Mesothelial cell of epicardium (in vitro differentiated cells): ENCODE data around the gene CEBPE. TPM values are rescaled to one million over a fixed set of nuclear protein-coding genes. Genes with fewer than 3 reads are reported as not detected.

Experiments used
- DNase-seq, 2 experiments: peaks; one replicate each; pipeline ENCODE4 v3.0.0; 2021; ENCODE audit warnings: low spot score in 2 of 2; ENCODE audit not compliant: unreplicated experiment in 2 of 2
- H3K27ac Mint-ChIP-seq: 2 replicates; pipeline ENCODE4 v1.8.0; 2021; ENCODE audit warnings: mixed read lengths
- H3K27me3 Mint-ChIP-seq: 2 replicates; pipeline ENCODE4 v1.8.0; 2021; ENCODE audit warnings: low read depth, mixed read lengths
- H3K36me3 Mint-ChIP-seq: 2 replicates; pipeline ENCODE4 v1.8.0; 2021; ENCODE audit warnings: mixed read lengths
- H3K4me1 Mint-ChIP-seq: 2 replicates; pipeline ENCODE4 v1.8.0; 2021; ENCODE audit warnings: mixed read lengths
- H3K4me3 Mint-ChIP-seq: 2 replicates; pipeline ENCODE4 v1.8.0; 2021; ENCODE audit warnings: mild to moderate bottlenecking, moderate library complexity, mixed read lengths
- H3K9me3 Mint-ChIP-seq: 2 replicates; pipeline ENCODE4 v1.8.0; 2021; ENCODE audit warnings: mixed read lengths
- total RNA-seq: library from RNA; stranded (reverse); gene quantifications from 3 replicates; pipeline ENCODE4 v1.2.1, GENCODE V29; 2021
- TF ChIP-seq, protein P1 (sequence below): fragments of 200-600 bp; sonication (generic); IDR thresholded peaks from one replicate; pipeline ENCODE4 v1.5.0; 2021; ENCODE audit warnings: antibody characterized with exemption; ENCODE audit not compliant: unreplicated experiment

CEBPE gene
- total RNA-seq, 1 donor from 2014 or later, result not detected

DNA sequence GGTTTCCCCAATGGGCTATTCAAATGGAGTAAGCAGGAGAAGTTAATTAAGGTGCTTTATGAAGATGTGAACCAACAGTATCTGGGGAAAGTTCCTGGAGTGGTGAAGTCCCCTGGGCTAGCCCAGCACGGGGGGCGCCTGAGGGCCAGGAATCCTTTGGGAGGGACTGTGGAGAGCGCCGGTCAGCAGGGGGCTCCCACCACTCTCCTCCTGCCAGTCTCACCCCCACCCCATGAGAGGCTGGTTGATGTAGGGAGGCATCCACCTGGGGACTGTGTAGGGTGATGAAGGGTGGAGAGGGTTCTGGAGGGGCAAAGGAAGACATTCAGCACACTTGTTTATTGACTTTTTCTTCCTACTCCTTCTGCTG lies 4.4 kb downstream of the CEBPE start:
- no peak for DNase-seq
- TF ChIP-seq, protein P1, sequence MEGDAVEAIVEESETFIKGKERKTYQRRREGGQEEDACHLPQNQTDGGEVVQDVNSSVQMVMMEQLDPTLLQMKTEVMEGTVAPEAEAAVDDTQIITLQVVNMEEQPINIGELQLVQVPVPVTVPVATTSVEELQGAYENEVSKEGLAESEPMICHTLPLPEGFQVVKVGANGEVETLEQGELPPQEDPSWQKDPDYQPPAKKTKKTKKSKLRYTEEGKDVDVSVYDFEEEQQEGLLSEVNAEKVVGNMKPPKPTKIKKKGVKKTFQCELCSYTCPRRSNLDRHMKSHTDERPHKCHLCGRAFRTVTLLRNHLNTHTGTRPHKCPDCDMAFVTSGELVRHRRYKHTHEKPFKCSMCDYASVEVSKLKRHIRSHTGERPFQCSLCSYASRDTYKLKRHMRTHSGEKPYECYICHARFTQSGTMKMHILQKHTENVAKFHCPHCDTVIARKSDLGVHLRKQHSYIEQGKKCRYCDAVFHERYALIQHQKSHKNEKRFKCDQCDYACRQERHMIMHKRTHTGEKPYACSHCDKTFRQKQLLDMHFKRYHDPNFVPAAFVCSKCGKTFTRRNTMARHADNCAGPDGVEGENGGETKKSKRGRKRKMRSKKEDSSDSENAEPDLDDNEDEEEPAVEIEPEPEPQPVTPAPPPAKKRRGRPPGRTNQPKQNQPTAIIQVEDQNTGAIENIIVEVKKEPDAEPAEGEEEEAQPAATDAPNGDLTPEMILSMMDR, result no peak
- Mint-ChIP-seq H3K4me1 (peaks cover 2% of the 10 kb centered on the region), H3K27me3 (peaks cover 4% of the 10 kb centered on the region), H3K36me3 (no peaks in the 10 kb centered on the region), H3K27ac (no peak overlapping the region), H3K9me3 (no peaks in the 10 kb centered on the region), H3K4me3 (no peak overlapping the region)

DNA sequence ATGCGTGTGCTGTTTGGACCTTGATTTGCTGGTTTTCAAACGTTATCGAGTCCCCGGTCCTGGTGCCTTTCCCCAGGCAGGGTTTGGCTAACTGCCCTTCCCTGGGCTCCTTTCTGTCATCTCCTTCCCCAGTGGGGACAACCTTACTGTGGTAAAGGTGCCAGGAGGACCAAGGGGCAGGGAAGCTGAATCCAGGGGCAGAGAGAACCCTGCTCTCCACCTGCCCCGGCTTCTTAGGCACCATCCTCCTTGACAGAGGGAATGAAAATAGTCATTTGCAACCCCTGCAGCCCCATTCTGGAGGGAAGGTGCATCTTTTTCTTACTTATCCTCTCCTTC lies 5.0 kb downstream of the CEBPE start:
- Mint-ChIP-seq H3K4me3 (no peak overlapping the region), H3K27ac (no peak overlapping the region), H3K27me3 (peaks cover 4% of the 10 kb centered on the region), H3K9me3 (no peaks in the 10 kb centered on the region), H3K4me1 (peaks cover 2% of the 10 kb centered on the region), H3K36me3 (no peaks in the 10 kb centered on the region)
- TF ChIP-seq, protein P1, result no peak
- DNase-seq, result no peak

DNA sequence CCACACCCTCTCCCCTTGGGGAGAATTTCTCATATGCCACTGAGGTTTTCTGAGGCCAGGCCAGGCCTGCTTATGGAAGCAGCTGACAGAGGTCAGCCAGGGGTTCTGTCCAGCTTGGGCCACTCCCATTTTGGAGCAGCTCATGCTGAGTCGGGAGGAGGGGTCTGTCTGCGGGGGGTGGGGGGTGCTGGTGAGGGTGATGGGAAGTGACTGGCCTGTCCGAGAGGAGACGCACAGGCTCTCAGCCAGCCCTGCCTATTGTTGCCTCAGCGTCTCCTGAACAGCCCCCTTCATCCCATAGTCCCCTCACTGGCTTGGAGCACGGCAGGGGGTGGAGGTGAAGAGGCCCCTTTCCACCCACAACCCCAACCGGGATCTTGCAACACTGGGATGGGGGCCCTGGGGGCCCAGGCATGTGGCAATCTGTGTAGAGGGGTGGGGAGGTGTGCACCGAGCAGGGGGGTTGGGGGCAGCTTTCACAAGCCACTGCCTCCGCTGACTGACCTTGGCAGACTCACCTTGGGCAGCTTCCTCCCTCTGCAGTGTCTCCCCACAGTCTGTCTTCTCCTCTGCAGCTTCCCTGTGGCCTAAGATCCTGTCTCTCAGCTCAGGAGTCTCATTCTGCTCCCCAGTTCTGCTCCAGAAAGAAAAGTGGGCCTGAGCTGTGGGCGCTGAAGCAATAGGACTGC lies 5.5 kb downstream of the CEBPE start:
- H3K27ac Mint-ChIP-seq, result no peak overlapping the region
- H3K27me3 Mint-ChIP-seq, result peaks cover 4% of the 10 kb centered on the region
- DNase-seq, result no peak

DNA sequence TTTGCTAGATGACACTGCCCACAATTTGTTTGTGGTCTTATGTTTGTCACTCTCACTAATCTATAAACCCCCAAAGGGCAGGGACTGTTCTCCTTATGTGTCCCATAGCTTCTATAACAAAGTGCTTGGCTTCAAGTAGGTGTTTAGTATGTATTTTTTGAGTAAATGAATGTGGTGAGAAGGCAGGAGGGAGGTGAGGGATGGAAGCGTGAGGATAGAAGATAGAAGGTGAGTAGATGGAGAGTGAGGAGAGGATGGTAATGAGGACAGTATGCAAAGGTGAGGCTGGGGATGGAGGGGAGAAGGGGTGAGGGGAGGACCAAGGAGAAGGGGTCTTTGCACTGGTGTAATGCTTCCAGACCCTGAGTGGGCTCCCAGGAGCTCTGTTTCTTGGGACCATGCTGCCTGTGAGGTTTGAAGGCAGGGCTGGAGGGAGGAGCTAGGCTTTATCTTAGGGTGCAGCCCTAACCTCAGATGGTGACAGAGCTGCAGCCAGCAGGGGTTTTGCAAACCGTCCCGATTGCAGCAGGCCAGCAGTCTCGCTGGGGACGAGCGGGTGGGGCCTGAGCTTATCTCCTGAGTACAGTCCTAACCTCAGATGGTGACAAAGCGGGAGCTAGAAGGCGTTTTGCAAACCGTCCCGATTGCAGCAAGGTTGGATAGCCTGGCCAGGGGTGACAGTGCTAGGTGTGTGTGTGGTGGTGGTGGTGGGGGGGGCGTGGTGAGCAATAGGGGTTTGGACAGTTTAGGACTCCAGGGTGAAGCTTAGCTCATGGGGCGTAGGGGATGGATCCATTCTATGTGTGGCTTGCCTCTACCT lies 6.5 kb downstream of the CEBPE start:
- Mint-ChIP-seq H3K36me3 (no peaks in the 10 kb centered on the region), H3K4me3 (no peak overlapping the region), H3K27ac (no peak overlapping the region), H3K27me3 (peaks cover 4% of the 10 kb centered on the region), H3K4me1 (peaks cover 2% of the 10 kb centered on the region), H3K9me3 (no peaks in the 10 kb centered on the region)
- TF ChIP-seq, protein P1, result no peak
- DNase-seq, result no peak

More for the DNA sequence above, 5.5 kb downstream of the CEBPE start:
- Mint-ChIP-seq H3K4me3 (no peak overlapping the region), H3K4me1 (peaks cover 2% of the 10 kb centered on the region), H3K36me3 (no peaks in the 10 kb centered on the region), H3K9me3 (no peaks in the 10 kb centered on the region)
- TF ChIP-seq, protein P1, result no peak

DNA sequence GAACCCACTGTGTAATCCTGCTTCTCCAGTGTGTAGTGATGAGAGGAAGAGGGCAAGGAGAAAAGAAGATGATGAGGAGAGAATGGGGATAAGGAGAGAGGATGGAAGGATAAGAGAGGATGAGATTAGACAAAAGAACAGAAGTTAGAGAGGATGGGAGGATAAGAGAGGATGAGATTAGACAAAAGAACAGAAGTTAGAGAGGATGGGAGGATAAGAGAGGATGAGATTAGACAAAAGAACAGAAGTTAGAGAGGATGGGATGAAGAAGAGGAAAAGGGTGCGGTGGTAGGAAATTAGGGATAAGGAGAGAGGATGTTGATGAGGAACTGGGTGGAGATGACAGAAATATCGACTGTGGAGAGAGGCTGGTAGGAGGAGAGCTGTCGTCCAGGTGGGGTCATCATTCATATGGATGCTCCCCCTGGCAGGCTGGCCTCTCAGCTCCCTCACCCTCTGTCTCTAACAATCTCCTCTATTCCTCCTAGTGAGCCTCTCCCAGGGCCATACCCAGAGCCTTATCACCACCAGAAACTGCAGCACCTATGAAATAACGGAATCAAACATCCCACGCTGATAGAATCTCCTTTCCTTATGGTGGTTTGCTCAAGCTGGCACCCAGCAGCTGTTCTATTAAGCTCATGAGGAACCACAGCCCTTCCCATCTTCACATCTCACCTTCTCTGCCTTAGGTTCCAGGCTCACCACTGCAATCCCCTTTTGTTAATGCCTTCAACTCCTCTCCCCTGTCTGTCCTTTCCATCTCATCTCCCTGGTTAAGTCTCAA lies 8.3 kb downstream of the CEBPE start:
- peaks cover 2% of the 10 kb centered on the region for H3K4me1 Mint-ChIP-seq
- H3K4me3 Mint-ChIP-seq, result no peak overlapping the region
- H3K27ac Mint-ChIP-seq, result no peak overlapping the region
- TF ChIP-seq, protein P1, result no peak
- no peaks in the 10 kb centered on the region for H3K9me3 Mint-ChIP-seq
- no peaks in the 10 kb centered on the region for H3K36me3 Mint-ChIP-seq
- peaks cover 4% of the 10 kb centered on the region for H3K27me3 Mint-ChIP-seq
- no peak for DNase-seq
